ENCODE measurements around the gene DHRS13.
"Not testable (repeated sequence)": the region's sequence is repeated elsewhere in the genome, so short reads cannot be mapped to it uniquely, and the experiment has no call there.

Gene DHRS13

GRCh38 chr17:28881533-28882056, 21.3 kb downstream of the DHRS13 start:
- no peak for DNase-seq

- no peak for DNase-seq
Observed at GRCh38 chr17:28880572-28880945, 22.3 kb downstream of the DHRS13 start.

- DNase-seq: no peak
Observed at GRCh38 chr17:28879886-28880571, 22.9 kb downstream of the DHRS13 start.

- DNase-seq: no peak
Observed at GRCh38 chr17:28878981-28879380, 23.9 kb downstream of the DHRS13 start.

GRCh38 chr17:28878158-28878910, 24.5 kb downstream of the DHRS13 start:
- DNase-seq: no peak

- DNase-seq: not testable (repeated sequence)
Observed at GRCh38 chr17:28877150-28877711, 25.6 kb downstream of the DHRS13 start.

GRCh38 chr17:28875848-28876550, 26.9 kb downstream of the DHRS13 start:
- no peak for DNase-seq

- DNase-seq: no peak
Observed at GRCh38 chr17:28874750-28875149, 28.1 kb downstream of the DHRS13 start.

- no peak for DNase-seq
Observed at GRCh38 chr17:28873839-28874238, 29.0 kb downstream of the DHRS13 start.

- no peak for DNase-seq
Observed at GRCh38 chr17:28871056-28871579, 31.8 kb downstream of the DHRS13 start.

- DNase-seq: no peak
Observed at GRCh38 chr17:28867276-28867675, 35.6 kb downstream of the DHRS13 start.

- peak; percentile 26 to 36 for DNase-seq
Observed at GRCh38 chr17:28865946-28866752, 36.7 kb downstream of the DHRS13 start.

GRCh38 chr17:28864991-28865849, 37.7 kb downstream of the DHRS13 start:
- no peak for DNase-seq

- DNase-seq: no peak
Observed at GRCh38 chr17:28863953-28864352, 38.9 kb downstream of the DHRS13 start.

GRCh38 chr17:28862561-28862960, 40.3 kb downstream of the DHRS13 start:
- no peak for DNase-seq

- DNase-seq: no peak
Observed at GRCh38 chr17:28861393-28862203, 41.3 kb downstream of the DHRS13 start.

GRCh38 chr17:28860363-28860808, 42.5 kb downstream of the DHRS13 start:
- DNase-seq: no peak

GRCh38 chr17:28858801-28859355, 44.0 kb downstream of the DHRS13 start:
- no peak for DNase-seq
